Caco-2 (cell line): ENCODE results near the gene KPNA3. TPM values are rescaled to one million over a fixed set of nuclear protein-coding genes. Genes with fewer than 3 reads are reported as not detected.

Experiments
- total RNA-seq: library from RNA; stranded (reverse); gene quantifications from 2 replicates; pipeline ENCODE4 v1.2.3, GENCODE V29; 2022

Gene KPNA3
- total RNA-seq, 1 experiment from 2014 or later = 81.9 TPM

Other genes starting within 250 kb of the KPNA3 start
- gene RCBTB1, start 207.1 kb downstream of the KPNA3 start, total RNA-seq = 23.0 and 25.7 TPM in 2 replicates
- gene ARL11, start 164.2 kb downstream of the KPNA3 start, total RNA-seq = not detected in 2 replicates
- 105 and 114 TPM in 2 replicates for gene EBPL, start 101.2 kb downstream of the KPNA3 start, total RNA-seq
- 16.7 and 20.7 TPM in 2 replicates for gene SPRYD7, start 143.7 kb upstream of the KPNA3 start, total RNA-seq
- 16.5 and 21.0 TPM in 2 replicates for gene TRIM13, start 204.4 kb upstream of the KPNA3 start, total RNA-seq
- 0.20 and 0.58 TPM in 2 replicates for gene KCNRG, start 222.8 kb upstream of the KPNA3 start, total RNA-seq